HCT116 (cell line): ENCODE data around the gene MSI2. TPM values are rescaled to one million over a fixed set of nuclear protein-coding genes. Genes with fewer than 3 reads are reported as not detected.

Experiments used
- ATAC-seq: fragments of 200-7000 bp; cut with Tn5 transposase; 2 replicates; pipeline ENCODE4 v1.9.1; 2020; ENCODE audit warnings: mild to moderate bottlenecking, moderate library complexity
- BruUV-seq: library from RNA; stranded (reverse); fragments of 400-500 nt; replicated peaks from 2 replicates; lab custom pipeline; 2021; lab: Mats Ljungman, UMichigan
- CTCF ChIA-PET: fragments of 300-600 bp; sonication (Branson Sonifier 250); formaldehyde crosslinking; loops from one replicate; lab custom pipeline; 2021; ENCODE audit warnings: antibody characterized with exemption; lab: Charles Lee
- POLR2A ChIA-PET: fragments of 300-600, 350-600 bp; sonication (Branson Sonifier 250); formaldehyde crosslinking; loops from one replicate; lab custom pipeline; 2021; ENCODE audit warnings: antibody characterized with exemption; lab: Charles Lee
- RAD21 ChIA-PET, 2 experiments: fragments of 300-600 bp; sonication (Branson Sonifier 250); formaldehyde crosslinking; loops; one replicate each; lab custom pipeline; 2023; ENCODE audit warnings: low total read pairs in 2 of 2; ENCODE audit not compliant: uncharacterized antibody in 2 of 2, unreplicated experiment in 2 of 2, low non-redundant PET in 1 of 2; lab: Charles Lee
- DNase-seq: peaks from one replicate; pipeline ENCODE4 v3.0.0-alpha.2; 2010; ENCODE audit warnings: low read depth, low spot score
- H2AFZ ChIP-seq: fragments of 200-600 bp; shearing (Covaris generic), sonication (generic); 2 replicates; pipeline ENCODE4 v1.6.1; 2017; ENCODE audit warnings: low read depth, mixed run types, mixed read lengths, antibody characterized with exemption, low read length; ENCODE audit not compliant: poor library complexity, severe bottlenecking
- H3K27ac ChIP-seq: 2 replicates; pipeline ENCODE4 v1.5.1; 2012; ENCODE audit warnings: low read depth, low read length
- H3K27me3 ChIP-seq: fragments of 200-600 bp; sonication (generic); 2 replicates; pipeline ENCODE4 v1.6.1; 2016; ENCODE audit warnings: mixed run types, low read length, mixed read lengths; ENCODE audit not compliant: insufficient read depth
- H3K36me3 ChIP-seq, 2 experiments: fragments of 200-500 bp in 1 of 2; fragments of 200-600 bp in 1 of 2; sonication (Bioruptor generic) in 1 of 2; sonication (generic) in 1 of 2; 2 replicates each; pipeline versions ENCODE4 v1.5.1 to v1.6.1; 2014 to 2016; ENCODE audit warnings: low read length in 2 of 2, inconsistent platforms in 1 of 2, mixed read lengths in 1 of 2, mixed run types in 1 of 2; ENCODE audit not compliant: insufficient read depth in 2 of 2, control insufficient read depth in 1 of 2
- H3K4me1 ChIP-seq, 2 experiments: fragments of 200-600 bp in 1 of 2; sonication (generic) in 1 of 2; 2 replicates each; pipeline versions ENCODE4 v1.5.1 to v1.6.1; 2012 to 2017; ENCODE audit warnings: low read length in 2 of 2, inconsistent platforms in 1 of 2, mild to moderate bottlenecking in 1 of 2, mixed read lengths in 1 of 2, mixed run types in 1 of 2, moderate library complexity in 1 of 2; ENCODE audit not compliant: insufficient read depth in 2 of 2, control insufficient read depth in 1 of 2
- H3K4me2 ChIP-seq: fragments of 200-600 bp; sonication (generic); 2 replicates; pipeline ENCODE4 v1.6.1; 2017; ENCODE audit warnings: mixed run types, low read length, mixed read lengths
- H3K4me3 ChIP-seq, 2 experiments: fragments of 200-600 bp in 1 of 2; sonication (generic) in 1 of 2; replicated peaks in 1 of 2; 2 replicates each; pipeline ENCODE4 v1.5.1; 2011 to 2016; ENCODE audit warnings: low read length in 2 of 2, control low read depth in 1 of 2, low read depth in 1 of 2, mild to moderate bottlenecking in 1 of 2, mixed read lengths in 1 of 2, mixed run types in 1 of 2
- H3K79me2 ChIP-seq: fragments of 200-600 bp; sonication (generic); 2 replicates; pipeline ENCODE4 v1.6.1; 2017; ENCODE audit warnings: mild to moderate bottlenecking, mixed run types, low read length, moderate library complexity, mixed read lengths; ENCODE audit not compliant: insufficient read depth
- H3K9ac ChIP-seq: fragments of 200-600 bp; sonication (generic); 2 replicates; pipeline ENCODE4 v1.6.1; 2016; ENCODE audit warnings: low read length, mixed read lengths
- H3K9me2 ChIP-seq: fragments of 200-600 bp; sonication (generic), shearing (Covaris generic); 2 replicates; pipeline ENCODE4 v1.6.1; 2017; ENCODE audit warnings: mixed run types, mild to moderate bottlenecking, moderate library complexity; ENCODE audit not compliant: insufficient read depth
- H3K9me3 ChIP-seq, 2 experiments: fragments of 200-500 bp in 1 of 2; fragments of 200-600 bp in 1 of 2; sonication (Bioruptor generic) in 1 of 2; sonication (generic) in 1 of 2; 2 replicates each; pipeline ENCODE4 v1.6.1; 2014 to 2017; ENCODE audit warnings: low read length in 2 of 2, mixed read lengths in 2 of 2, inconsistent platforms in 1 of 2, low read depth in 1 of 2, mild to moderate bottlenecking in 1 of 2, mixed run types in 1 of 2, moderate library complexity in 1 of 2; ENCODE audit not compliant: control insufficient read depth in 1 of 2, insufficient read depth in 1 of 2
- H4K20me1 ChIP-seq: fragments of 200-600 bp; sonication (generic), shearing (Covaris generic); 2 replicates; pipeline ENCODE4 v1.6.1; 2017; ENCODE audit warnings: mixed run types, mild to moderate bottlenecking, moderate library complexity; ENCODE audit not compliant: insufficient read depth
- ATF3 ChIP-seq: IDR thresholded peaks from 2 replicates; pipeline ENCODE4 v1.6.1; 2012
- CTCF ChIP-seq, 3 experiments: fragments of 200-600 bp in 1 of 3; sonication (generic) in 1 of 3; IDR thresholded peaks in 2 of 3; conservative IDR thresholded peaks in 1 of 3; 2 replicates each; pipeline ENCODE4 v1.5.1; 2012 to 2017; ENCODE audit warnings: low read depth in 2 of 3, low read length in 2 of 3, antibody characterized with exemption in 1 of 3, borderline replicate concordance in 1 of 3, control low read depth in 1 of 3, mild to moderate bottlenecking in 1 of 3, mixed read lengths in 1 of 3, mixed run types in 1 of 3, moderate library complexity in 1 of 3; ENCODE audit not compliant: insufficient read depth in 1 of 3
- EZH2 ChIP-seq: fragments of 200-600 bp; sonication (generic); IDR thresholded peaks from 2 replicates; pipeline ENCODE4 v1.6.1; 2017; ENCODE audit warnings: antibody characterized with exemption, mixed run types
- MAX ChIP-seq: IDR thresholded peaks from 2 replicates; pipeline ENCODE4 v1.6.1; 2012
- POLR2A ChIP-seq: IDR thresholded peaks from 2 replicates; pipeline ENCODE4 v1.7.0; 2011; ENCODE audit warnings: borderline replicate concordance; ENCODE audit not compliant: insufficient read depth, insufficient read length; ENCODE audit errors: extremely low read depth
- POLR2AphosphoS5 ChIP-seq: IDR thresholded peaks from 2 replicates; pipeline ENCODE4 v1.6.1; 2011; ENCODE audit warnings: mild to moderate bottlenecking, low read depth, low read length, moderate library complexity
- SP1 ChIP-seq: IDR thresholded peaks from 2 replicates; pipeline ENCODE4 v1.6.1; 2012; ENCODE audit warnings: low read depth
- SRF ChIP-seq: IDR thresholded peaks from 2 replicates; pipeline ENCODE4 v1.6.1; 2012; ENCODE audit warnings: low read depth
- TCF7L2 ChIP-seq: IDR thresholded peaks from 2 replicates; pipeline ENCODE4 v1.7.0; 2011; ENCODE audit warnings: borderline replicate concordance, inconsistent platforms; ENCODE audit not compliant: insufficient read depth, insufficient read length; ENCODE audit errors: extremely low read depth
- YY1 ChIP-seq: IDR thresholded peaks from 2 replicates; pipeline ENCODE4 v1.6.1; 2011; ENCODE audit warnings: low read length, low read depth, moderate library complexity, mild to moderate bottlenecking; ENCODE audit not compliant: insufficient replicate concordance; ENCODE audit errors: extremely low read depth
- ZBTB33 ChIP-seq: IDR thresholded peaks from 2 replicates; pipeline ENCODE4 v1.6.1; 2011; ENCODE audit warnings: mild to moderate bottlenecking, low read length, moderate library complexity; ENCODE audit not compliant: insufficient replicate concordance; ENCODE audit errors: extremely low read depth
- ZNF274 ChIP-seq: fragments of 200-500 bp; sonication (Bioruptor generic); IDR thresholded peaks from 2 replicates; pipeline ENCODE4 v1.6.1; 2014; ENCODE audit warnings: mild to moderate bottlenecking, low read depth, low read length, inconsistent platforms
- intact Hi-C: fragments of 100-400 bp; cut with micrococcal nuclease; formaldehyde crosslinking; loops from 2 replicates; pipeline ENCODE4 v1.10.0; 2022
- total RNA-seq: library from RNA; stranded (reverse); gene quantifications from one replicate; pipeline ENCODE4 v1.2.1, GENCODE V29; 2021; ENCODE audit not compliant: unreplicated experiment

The MSI2 gene
- total RNA-seq, 1 experiment from 2014 or later = 137 TPM

GRCh38 chr17:57541472-57542394 lies 285.4 kb downstream of the MSI2 start (continued):
- TF ChIP-seq ZBTB33 = no peak
- no peak for TF ChIP-seq SRF
- TF ChIP-seq POLR2A = no peak

- no peak for ATAC-seq
- TF ChIP-seq CTCF (IDR thresholded peaks at IDR 0.05 in 2 of 3, conservative IDR thresholded peaks at IDR 0.05 in 1 of 3; ENCODE audit: borderline replicate concordance in 1 of 3, insufficient read depth in 1 of 3, low read depth in 2 of 3, low read length in 2 of 3) = no peak
- TF ChIP-seq POLR2AphosphoS5 = no peak
- no peak for TF ChIP-seq MAX
- TF ChIP-seq TCF7L2 = no peak
- TF ChIP-seq ZNF274 = no peak
- no peak for TF ChIP-seq EZH2
- no peak for TF ChIP-seq YY1
- no peak for TF ChIP-seq ATF3
- no peak for TF ChIP-seq SP1
- no peak; the same call in 1 of the 2 replicates for TF ChIP-seq SRF
- TF ChIP-seq, all 23 proteins: peak for 0
- H2AFZ ChIP-seq = no peak overlapping the region
- no peak overlapping the region for H3K4me3 ChIP-seq
- H3K9me2 ChIP-seq = no peaks in the 10 kb centered on the region
- H3K9me3 ChIP-seq = no peaks in the 10 kb centered on the region
- intact Hi-C loops = no loop called here
- peaks cover 14 to 15% of the 10 kb centered on the region in 2 experiments for H3K4me1 ChIP-seq
- no peaks in the 10 kb centered on the region for H3K79me2 ChIP-seq
- H3K4me2 ChIP-seq = no peak overlapping the region
- no peak for DNase-seq
- ChIA-PET POLR2A (no interaction called here), CTCF (no interaction called here), RAD21 (no interaction called here)
- H3K9ac ChIP-seq = no peak overlapping the region
- H3K27ac ChIP-seq = no peak overlapping the region
- H3K36me3 ChIP-seq = no peaks in the 10 kb centered on the region
- H4K20me1 ChIP-seq = no peaks in the 10 kb centered on the region
- no peaks in the 10 kb centered on the region for H3K27me3 ChIP-seq
- no TSS peak for BruUV-seq
Measured at GRCh38 chr17:57542510-57542909, 286.2 kb downstream of the MSI2 start.
